Activated CD8-positive, alpha-beta memory T cell treated with anti-CD3 and anti-CD28 coated beads for 24 hours (primary cell): ENCODE results near the gene GIPC3.

ENCODE experiments used
- DNase-seq: peaks from one replicate; pipeline ENCODE4 v3.0.0-alpha.2; 2020

GIPC3 gene

DNA sequence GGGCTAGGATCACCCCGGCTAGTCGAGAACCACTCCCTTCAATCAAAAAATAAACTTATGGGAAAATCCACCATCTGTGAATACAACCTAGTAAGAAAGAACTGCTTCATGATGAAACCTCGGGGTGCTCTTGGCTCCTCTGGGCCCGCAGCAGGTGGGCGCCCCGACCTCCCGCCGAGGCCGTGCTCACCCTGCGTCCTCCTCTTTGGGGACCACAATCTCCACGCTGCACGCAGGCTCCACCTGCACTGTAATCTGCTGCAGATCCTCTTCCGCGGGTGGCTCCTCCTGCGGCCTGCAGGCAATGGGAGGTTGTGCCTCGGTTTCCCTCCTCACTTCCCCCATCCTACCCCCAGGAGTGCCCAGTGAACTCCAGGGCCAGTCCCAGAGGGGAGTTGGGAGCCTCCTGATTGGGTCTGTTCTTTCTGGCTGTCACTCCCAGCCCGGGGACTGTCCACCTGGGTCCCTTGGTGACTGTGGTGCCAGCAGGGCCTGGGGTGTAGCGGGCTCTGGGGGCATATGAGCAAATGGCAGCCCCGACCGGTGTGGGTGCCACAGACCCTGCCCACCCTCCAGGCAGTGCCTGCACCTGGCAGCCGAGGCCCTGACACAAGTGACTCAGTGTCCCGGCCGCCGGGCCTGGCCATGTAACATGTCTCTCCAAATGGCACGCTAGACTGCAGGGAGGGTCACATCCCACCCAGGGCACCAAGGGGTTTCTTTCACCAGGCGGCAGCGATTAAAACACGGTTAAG is 56.4 kb downstream of the GIPC3 start:
- DNase-seq = no peak

DNA sequence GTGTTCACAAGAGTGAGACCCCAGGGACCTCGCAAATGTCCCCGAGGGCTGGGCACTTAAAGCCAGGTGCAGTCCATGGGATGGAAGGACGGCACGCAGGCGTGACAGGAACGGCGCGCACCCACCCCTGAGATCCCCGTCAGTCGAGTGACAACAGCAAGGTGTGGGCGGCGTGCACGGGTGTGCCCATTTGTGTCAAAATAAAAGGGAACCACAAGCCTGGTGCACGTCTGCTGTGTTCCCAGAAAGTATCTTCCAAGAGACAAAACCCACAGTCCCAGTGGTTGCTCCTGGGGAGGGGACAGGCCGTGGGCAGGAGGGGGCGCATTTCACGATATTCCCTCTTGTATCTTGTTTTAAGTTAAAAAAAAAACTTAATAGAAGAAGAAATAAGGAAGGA is 57.0 kb downstream of the GIPC3 start:
- no peak for DNase-seq
